NB4 (cell line): ENCODE measurements around the gene PRRC2A.

Source experiments
- DNase-seq: peaks from one replicate; pipeline ENCODE4 v3.0.0; 2010; ENCODE audit warnings: low read depth
- H3K4me3 ChIP-seq: one replicate; pipeline ENCODE4 v1.5.1; 2011; ENCODE audit warnings: mild to moderate bottlenecking, low read depth, low read length, moderate library complexity
- MYC ChIP-seq: IDR thresholded peaks from 2 replicates; pipeline ENCODE4 v1.6.1; 2011; ENCODE audit warnings: low read depth, low read length
- POLR2A ChIP-seq: IDR thresholded peaks from 2 replicates; pipeline ENCODE4 v1.6.1; 2011; ENCODE audit warnings: mild to moderate bottlenecking; ENCODE audit not compliant: insufficient read length; ENCODE audit errors: extremely low read depth
- TF ChIP-seq, protein P1 (sequence below): IDR thresholded peaks from 2 replicates; pipeline ENCODE4 v1.6.1; 2011; ENCODE audit warnings: low read depth, low read length
- TF ChIP-seq, protein P2 (sequence below): IDR thresholded peaks from one replicate; pipeline ENCODE4 v1.5.1; 2012; ENCODE audit warnings: low read depth, low read length

The PRRC2A gene

DNA sequence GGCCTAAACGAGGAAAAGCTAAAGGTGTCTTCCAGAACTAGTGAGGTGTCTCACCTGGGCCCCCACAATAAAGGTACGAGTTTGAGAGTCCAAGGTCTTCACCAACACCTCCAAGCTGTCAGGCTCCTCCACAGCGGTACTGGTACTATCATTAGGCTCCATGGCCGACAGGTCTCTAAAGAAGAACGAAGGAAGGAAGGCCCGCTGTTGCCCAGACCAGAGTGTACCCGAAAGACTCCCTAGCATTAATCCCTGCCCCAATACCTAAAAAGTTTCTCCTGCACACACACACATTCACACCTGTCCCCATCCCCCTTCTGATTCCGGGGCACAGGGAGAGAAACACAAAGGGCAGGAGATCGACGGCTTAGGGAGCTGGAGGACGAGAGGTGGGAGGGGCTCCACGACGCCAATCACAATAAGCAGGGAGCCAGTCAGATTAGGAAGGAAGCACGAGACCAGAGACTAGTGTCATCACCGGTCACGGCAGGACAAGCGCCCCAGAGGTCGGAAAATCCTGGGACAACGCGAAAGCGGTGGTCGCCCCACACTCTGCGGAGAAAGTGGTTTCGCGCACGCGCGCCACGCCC, 31.2 kb downstream of the PRRC2A start:
- DNase-seq: peak; percentile 78
- H3K4me3 ChIP-seq: peak overlapping the region; percentile 76
- TF ChIP-seq, protein P1, sequence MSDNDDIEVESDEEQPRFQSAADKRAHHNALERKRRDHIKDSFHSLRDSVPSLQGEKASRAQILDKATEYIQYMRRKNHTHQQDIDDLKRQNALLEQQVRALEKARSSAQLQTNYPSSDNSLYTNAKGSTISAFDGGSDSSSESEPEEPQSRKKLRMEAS: peak; percentile 35; the same call in 1 of the 2 replicates
- TF ChIP-seq, protein P2, sequence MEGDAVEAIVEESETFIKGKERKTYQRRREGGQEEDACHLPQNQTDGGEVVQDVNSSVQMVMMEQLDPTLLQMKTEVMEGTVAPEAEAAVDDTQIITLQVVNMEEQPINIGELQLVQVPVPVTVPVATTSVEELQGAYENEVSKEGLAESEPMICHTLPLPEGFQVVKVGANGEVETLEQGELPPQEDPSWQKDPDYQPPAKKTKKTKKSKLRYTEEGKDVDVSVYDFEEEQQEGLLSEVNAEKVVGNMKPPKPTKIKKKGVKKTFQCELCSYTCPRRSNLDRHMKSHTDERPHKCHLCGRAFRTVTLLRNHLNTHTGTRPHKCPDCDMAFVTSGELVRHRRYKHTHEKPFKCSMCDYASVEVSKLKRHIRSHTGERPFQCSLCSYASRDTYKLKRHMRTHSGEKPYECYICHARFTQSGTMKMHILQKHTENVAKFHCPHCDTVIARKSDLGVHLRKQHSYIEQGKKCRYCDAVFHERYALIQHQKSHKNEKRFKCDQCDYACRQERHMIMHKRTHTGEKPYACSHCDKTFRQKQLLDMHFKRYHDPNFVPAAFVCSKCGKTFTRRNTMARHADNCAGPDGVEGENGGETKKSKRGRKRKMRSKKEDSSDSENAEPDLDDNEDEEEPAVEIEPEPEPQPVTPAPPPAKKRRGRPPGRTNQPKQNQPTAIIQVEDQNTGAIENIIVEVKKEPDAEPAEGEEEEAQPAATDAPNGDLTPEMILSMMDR: no peak

DNA sequence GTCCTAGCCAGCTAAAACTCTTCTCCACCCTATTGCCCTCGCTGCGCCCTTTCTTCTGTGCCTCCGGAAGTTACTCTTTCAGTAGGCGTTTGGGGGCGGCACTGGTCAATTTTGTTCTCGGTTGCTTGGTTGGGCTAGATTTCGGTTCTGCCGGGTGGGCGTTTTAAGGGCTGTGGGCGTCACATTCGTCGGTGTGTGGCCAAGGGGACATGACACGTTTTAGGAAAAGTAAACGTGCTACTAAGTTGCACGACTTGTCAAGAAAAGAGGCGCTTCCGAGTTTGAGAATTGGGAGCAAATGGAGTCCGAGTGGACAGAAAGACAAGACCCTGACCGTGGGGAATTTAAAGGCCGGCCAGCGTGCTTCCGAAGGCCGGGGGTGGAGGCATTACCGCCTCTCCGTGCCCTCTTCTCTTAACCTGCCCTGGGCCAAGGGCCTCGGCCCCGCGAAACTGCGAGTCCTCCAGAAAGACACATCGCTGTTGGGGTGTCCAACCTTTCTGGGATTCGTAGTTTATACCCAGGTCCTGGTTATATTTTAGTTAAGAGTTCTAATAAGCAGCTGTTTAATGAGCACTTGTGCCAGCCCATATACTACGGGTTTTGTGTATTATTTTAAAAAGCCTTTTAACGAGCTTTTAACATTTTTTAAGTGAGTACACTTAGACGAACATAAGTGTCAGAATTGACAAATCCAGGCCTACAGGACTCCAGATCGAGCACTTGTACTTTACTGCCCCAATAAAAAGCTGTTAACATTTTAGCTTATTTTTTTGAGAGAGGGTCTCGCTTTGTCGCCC, 32.6 kb downstream of the PRRC2A start:
- TF ChIP-seq, protein P2: no peak
- TF ChIP-seq POLR2A (peak; percentile 10), MYC (peak; percentile 81; the same call in 1 of the 2 replicates)
- TF ChIP-seq, protein P1: peak; percentile 69
- peak overlapping the region; percentile 76 for H3K4me3 ChIP-seq
- peak; percentile 97 for DNase-seq

DNA sequence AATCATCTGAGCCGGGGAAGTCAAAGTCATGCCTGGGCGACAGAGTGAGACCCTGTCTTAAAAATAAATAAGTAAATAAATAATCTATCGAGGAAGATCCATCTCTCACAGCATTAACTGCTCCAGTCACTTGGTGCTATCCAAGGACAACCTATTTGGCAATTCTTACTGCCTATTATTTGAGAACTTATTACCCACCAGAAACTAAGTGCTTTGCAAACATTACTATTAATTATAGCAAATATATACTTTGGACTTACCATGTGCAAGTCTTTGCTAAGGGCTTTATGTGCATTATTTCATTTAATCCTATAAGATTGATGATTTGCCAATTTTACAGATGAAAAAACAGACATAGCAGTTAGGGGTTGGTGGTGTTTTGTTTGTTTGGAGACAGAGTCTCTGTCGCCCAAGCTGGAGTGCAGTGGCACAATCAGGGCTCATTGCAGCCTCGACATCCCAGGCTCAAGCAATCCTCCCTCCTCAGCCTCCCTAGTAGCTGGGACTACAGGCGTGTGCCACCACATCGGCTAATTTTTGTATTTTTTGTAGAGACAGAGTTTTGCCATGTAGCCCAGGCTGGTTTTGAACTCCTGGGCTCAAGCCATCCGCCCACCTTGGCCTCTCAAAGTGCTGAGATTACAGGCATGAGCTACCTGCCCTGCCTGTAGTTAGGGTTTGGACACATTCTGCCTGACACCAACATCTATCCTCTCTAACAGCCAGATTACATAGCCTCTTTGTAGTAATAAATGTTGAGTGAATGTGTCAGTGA, 34.2 kb downstream of the PRRC2A start:
- TF ChIP-seq, protein P2: no peak
- TF ChIP-seq, protein P1: no peak
- no peak for TF ChIP-seq MYC
- no peak for TF ChIP-seq POLR2A
- no peak for DNase-seq
- no peak overlapping the region for H3K4me3 ChIP-seq

DNA sequence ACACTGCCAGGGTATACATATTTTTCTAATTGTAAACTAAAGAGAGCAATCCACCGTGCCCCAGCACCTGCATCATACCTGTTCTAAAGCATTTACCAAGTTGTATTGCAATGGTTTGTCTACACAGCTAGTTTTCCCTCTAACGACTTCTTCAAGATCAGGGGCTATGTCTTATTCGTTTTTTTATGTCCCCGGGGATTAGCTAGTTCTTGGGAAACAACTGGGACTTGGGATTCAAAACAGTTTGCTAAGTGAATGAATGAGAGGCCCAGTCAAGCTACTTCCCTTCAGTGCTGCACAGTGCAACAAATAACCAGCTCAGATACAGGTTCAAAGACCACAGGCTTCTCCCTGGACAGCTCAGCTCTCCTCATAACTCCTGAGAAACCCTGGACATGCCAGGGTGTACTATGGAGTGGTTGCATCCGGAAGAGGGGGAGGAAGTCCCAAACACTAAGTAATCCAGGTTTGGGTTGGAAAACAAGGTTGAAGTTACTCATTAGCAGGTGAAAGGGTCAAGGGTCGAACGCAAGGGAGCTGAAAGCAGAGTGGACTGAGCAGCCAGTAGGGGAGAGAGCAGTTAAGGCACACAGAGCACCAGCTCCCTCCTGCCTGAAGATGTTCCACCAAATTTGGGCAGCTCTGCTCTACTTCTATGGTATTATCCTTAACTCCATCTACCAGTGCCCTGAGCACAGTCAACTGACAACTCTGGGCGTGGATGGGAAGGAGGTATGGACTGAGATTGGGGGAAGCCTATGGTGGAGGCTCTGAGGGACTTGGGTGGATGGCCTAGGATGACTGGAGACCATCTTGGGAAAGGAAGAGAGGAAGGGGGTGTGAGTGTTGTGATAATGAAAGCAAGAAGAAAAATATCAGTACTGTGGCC, 35.1 kb downstream of the PRRC2A start, which contains the start of gene APOM:
APOM (plus strand) TSS at position 546 of the 889 bp plus-strand sequence; CDS start at position 619, 73 bp downstream.
- TF ChIP-seq, protein P2: no peak
- TF ChIP-seq MYC (no peak), POLR2A (no peak)
- TF ChIP-seq, protein P1: no peak
- no peak for DNase-seq
- H3K4me3 ChIP-seq: no peak within 1 kb of the TSS
